Gastroesophageal sphincter (tissue), 4 donors: ENCODE measurements around the gene HLCS. TPM values are rescaled to one million over a fixed set of nuclear protein-coding genes. Genes with fewer than 3 reads are reported as not detected.

ENCODE experiments used
- ATAC-seq: fragments of 150-250 bp; one replicate; pipeline ENCODE4 v1.9.1; 2016; ENCODE audit warnings: mild to moderate bottlenecking, moderate library complexity
- H3K27ac ChIP-seq, 4 donors: fragments of 200-600 bp; sonication (generic) in 3 of 4; 1 replicate in 3 of 4; 2 replicates in 1 of 4; pipeline ENCODE4 v1.5.1; 2016 to 2019
- H3K27me3 ChIP-seq: fragments of 200-600 bp; sonication (generic); one replicate; pipeline ENCODE4 v1.5.1; 2019
- H3K36me3 ChIP-seq, 2 donors: fragments of 200-600 bp; sonication (generic); one replicate each; pipeline ENCODE4 v1.5.1; 2019; ENCODE audit warnings: control low read depth in 1 of 2
- H3K4me1 ChIP-seq, 3 donors: fragments of 200-600 bp; sonication (generic); 1 replicate in 2 of 3; 2 replicates in 1 of 3; pipeline ENCODE4 v1.5.1; 2016 to 2019; ENCODE audit warnings: control low read depth in 2 of 3
- H3K4me3 ChIP-seq, 2 donors: fragments of 200-600 bp; sonication (generic); one replicate each; pipeline ENCODE4 v1.5.1; 2019; ENCODE audit warnings: mild to moderate bottlenecking in 1 of 2, moderate library complexity in 1 of 2
- H3K9me3 ChIP-seq, 3 donors: fragments of 200-600 bp; sonication (generic); one replicate each; pipeline ENCODE4 v1.5.1; 2017 to 2019; ENCODE audit warnings: control low read depth in 2 of 3
- EP300 ChIP-seq: sonication (generic); formaldehyde crosslinking; IDR thresholded peaks from one replicate; pipeline ENCODE4 v1.6.1; 2017; ENCODE audit warnings: antibody characterized with exemption, mild to moderate bottlenecking
- POLR2A ChIP-seq, 2 donors: fragments of 450-650 bp; IDR thresholded peaks; one replicate each; pipeline ENCODE4 v1.6.1; 2017; ENCODE audit warnings: antibody characterized with exemption in 2 of 2, mild to moderate bottlenecking in 2 of 2, moderate library complexity in 1 of 2
- POLR2AphosphoS5 ChIP-seq: sonication (generic); formaldehyde crosslinking; IDR thresholded peaks from one replicate; pipeline ENCODE4 v1.6.1; 2017; ENCODE audit warnings: antibody characterized with exemption
- WGBS, 2 donors: methylation state at CpG; one replicate each; pipeline ENCODE4 v1.1.5; 2018; ENCODE audit warnings: low coverage in 1 of 2; 5-methylcytosine and 5-hydroxymethylcytosine counted together
- total RNA-seq, 4 donors: library from RNA; depleted of rRNA; stranded (reverse); fragments of >200 nt; gene quantifications; one replicate each; pipeline ENCODE4 v1.1.0, GENCODE V29; 2016
- TF ChIP-seq, protein P1 (sequence below), 4 experiments: fragments of 200-600 bp in 2 of 4; fragments of 450-650 bp in 2 of 4; sonication (generic) in 1 of 4; IDR thresholded peaks; one replicate each; pipeline ENCODE4 v1.5.1; 2017 to 2019; ENCODE audit warnings: antibody characterized with exemption in 4 of 4, mild to moderate bottlenecking in 2 of 4, moderate library complexity in 2 of 4

Gene HLCS
- total RNA-seq, 4 donors from 2014 or later: 14.4 to 33.3 (median 24.9) TPM

DNA sequence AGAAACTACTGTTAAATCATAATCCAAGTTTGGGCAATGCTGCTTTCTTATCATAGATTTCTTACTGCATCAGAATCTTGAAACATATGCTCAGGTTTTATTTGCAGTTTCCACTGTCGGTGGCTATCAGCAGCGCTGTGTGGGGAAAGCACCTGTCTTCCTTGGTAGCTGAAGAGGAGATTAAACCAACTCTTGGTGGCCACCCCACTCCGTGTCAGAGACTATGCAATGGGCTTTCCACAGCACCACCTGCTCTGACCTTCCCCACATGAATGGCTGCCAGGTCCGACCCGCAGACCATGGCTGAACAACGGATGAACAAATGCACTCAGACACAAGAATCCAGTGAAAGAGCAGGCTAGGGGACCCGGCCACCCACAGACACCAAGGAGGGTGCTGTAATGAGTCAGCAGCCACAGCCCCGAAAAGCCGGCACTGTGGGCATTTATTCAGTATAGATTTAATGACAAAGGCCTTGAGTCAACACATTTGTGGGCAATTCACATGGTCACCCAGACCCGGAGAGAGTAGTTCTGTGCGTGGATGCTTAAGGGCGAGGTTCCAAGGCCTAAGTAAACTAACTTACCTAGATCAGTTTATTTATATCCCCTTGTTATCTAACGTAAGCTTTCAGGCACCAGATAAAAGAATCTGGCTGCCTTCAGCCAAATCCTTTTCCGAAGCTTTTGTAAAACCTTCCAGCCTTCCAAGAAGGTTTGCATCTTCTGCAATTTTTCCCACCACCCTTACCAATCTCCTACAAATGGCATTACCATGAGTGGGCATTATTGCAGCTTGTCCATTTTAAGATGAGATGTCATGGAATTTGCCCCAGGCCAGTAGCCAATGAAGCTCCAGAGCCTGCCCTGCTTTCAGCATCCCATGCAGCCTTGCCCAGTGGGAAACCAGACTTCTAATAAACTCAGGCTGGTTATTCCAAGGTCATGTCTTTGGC lies 82.7 kb downstream of the HLCS start:
- no peak for TF ChIP-seq POLR2A (IDR thresholded peaks at IDR 0.05)
- TF ChIP-seq POLR2AphosphoS5: no peak
- no peak for TF ChIP-seq EP300
- TF ChIP-seq, protein P1, sequence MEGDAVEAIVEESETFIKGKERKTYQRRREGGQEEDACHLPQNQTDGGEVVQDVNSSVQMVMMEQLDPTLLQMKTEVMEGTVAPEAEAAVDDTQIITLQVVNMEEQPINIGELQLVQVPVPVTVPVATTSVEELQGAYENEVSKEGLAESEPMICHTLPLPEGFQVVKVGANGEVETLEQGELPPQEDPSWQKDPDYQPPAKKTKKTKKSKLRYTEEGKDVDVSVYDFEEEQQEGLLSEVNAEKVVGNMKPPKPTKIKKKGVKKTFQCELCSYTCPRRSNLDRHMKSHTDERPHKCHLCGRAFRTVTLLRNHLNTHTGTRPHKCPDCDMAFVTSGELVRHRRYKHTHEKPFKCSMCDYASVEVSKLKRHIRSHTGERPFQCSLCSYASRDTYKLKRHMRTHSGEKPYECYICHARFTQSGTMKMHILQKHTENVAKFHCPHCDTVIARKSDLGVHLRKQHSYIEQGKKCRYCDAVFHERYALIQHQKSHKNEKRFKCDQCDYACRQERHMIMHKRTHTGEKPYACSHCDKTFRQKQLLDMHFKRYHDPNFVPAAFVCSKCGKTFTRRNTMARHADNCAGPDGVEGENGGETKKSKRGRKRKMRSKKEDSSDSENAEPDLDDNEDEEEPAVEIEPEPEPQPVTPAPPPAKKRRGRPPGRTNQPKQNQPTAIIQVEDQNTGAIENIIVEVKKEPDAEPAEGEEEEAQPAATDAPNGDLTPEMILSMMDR (IDR thresholded peaks at IDR 0.05): no peak
- no peaks in the 10 kb centered on the region for H3K27me3 ChIP-seq
- ATAC-seq: no peak
- H3K9me3 ChIP-seq: no peaks in the 10 kb centered on the region
- 82 to 87% methylated on average over 7 to 9 of the region's 14 CpGs for WGBS, 2 donors
- H3K27ac ChIP-seq: no peak overlapping the region
- peaks cover 0 to 10% of the 10 kb centered on the region in 2 donors for H3K36me3 ChIP-seq
- H3K4me3 ChIP-seq: no peak overlapping the region
- peaks cover 0 to 3% (median 0%) of the 10 kb centered on the region in 3 donors for H3K4me1 ChIP-seq

DNA sequence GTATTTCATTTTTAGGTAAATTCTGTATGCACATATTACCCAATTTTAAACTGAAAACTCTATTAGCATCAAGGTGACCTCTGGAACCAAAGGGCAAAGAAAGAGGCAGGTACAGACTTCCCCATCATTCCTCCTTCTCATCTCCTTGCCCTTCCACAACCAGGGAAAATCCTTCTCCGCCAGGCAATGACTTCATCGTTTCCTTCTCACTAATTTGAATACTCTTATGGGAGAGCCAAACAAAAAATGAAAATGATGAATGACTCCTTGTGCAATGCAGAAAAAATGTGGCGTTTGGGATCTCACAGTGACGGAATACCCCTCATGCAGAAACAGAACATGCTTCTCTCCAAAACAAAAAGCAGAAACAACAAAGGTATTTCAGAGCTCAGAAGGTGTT lies 83.7 kb downstream of the HLCS start:
- H3K27ac ChIP-seq: no peak overlapping the region
- peaks cover 0 to 10% of the 10 kb centered on the region in 2 donors for H3K36me3 ChIP-seq
- no peak overlapping the region for H3K4me3 ChIP-seq
- H3K9me3 ChIP-seq: no peaks in the 10 kb centered on the region
- 60 to 77% methylated on average over 3 to 4 of the region's 4 CpGs for WGBS, 2 donors
- H3K4me1 ChIP-seq: peaks cover 0 to 3% (median 0%) of the 10 kb centered on the region in 3 donors
- TF ChIP-seq, protein P1 (IDR thresholded peaks at IDR 0.05): no peak
- no peak for TF ChIP-seq EP300
- no peak for TF ChIP-seq POLR2AphosphoS5
- TF ChIP-seq POLR2A (IDR thresholded peaks at IDR 0.05): no peak
- no peaks in the 10 kb centered on the region for H3K27me3 ChIP-seq
- no peak for ATAC-seq

DNA sequence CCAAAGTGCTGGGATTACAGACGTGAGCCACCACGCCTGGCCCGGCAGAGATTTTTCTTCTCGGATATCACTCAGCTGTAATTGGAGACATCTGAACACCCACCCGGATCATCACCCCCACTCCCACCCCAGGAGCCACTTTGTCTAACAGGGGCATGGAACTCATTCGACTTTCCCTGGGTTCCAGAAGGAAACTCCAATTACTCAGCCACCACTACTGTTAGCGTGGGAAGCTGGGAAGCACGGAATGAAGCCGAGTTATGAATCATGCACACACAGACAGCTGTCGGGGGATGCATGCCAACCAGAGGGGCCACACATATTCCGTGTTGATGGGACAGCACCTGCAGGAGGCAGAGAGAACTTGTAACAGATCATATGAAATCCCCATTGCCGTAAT lies 85.2 kb downstream of the HLCS start:
- H3K4me1 ChIP-seq: peaks cover 0 to 3% (median 0%) of the 10 kb centered on the region in 3 donors
- TF ChIP-seq EP300 (no peak), POLR2AphosphoS5 (no peak), POLR2A (IDR thresholded peaks at IDR 0.05) (no peak)
- TF ChIP-seq, protein P1 (IDR thresholded peaks at IDR 0.05): no peak
- H3K4me3 ChIP-seq: no peak overlapping the region
- H3K36me3 ChIP-seq: peaks cover 0 to 4% of the 10 kb centered on the region in 2 donors
- no peak overlapping the region for H3K27ac ChIP-seq
- 92 to 100% methylated on average over 2 to 5 of the region's 12 CpGs for WGBS, 2 donors
- no peak for ATAC-seq
- H3K9me3 ChIP-seq: no peaks in the 10 kb centered on the region
- no peaks in the 10 kb centered on the region for H3K27me3 ChIP-seq

GRCh38 chr21:36879827-36880226 lies 86.6 kb downstream of the HLCS start:
- Histone ChIP-seq H3K4me3 (no peak overlapping the region), H3K9me3 (no peaks in the 10 kb centered on the region), H3K36me3 (peaks cover 0 to 6% of the 10 kb centered on the region in 2 donors), H3K27me3 (no peaks in the 10 kb centered on the region), H3K27ac (no peak overlapping the region), H3K4me1 (peaks cover 0 to 3% (median 0%) of the 10 kb centered on the region in 3 donors)
- ATAC-seq: no peak
- WGBS, 2 donors: 70 to 79% methylated on average over 4 of the region's 4 CpGs
- no peak for TF ChIP-seq EP300
- no peak for TF ChIP-seq POLR2AphosphoS5
- no peak for TF ChIP-seq POLR2A (IDR thresholded peaks at IDR 0.05)
- TF ChIP-seq, protein P1 (IDR thresholded peaks at IDR 0.05): no peak

GRCh38 chr21:36877741-36878140 lies 88.7 kb downstream of the HLCS start:
- Histone ChIP-seq H3K36me3 (peaks cover 0 to 6% of the 10 kb centered on the region in 2 donors), H3K4me1 (peaks cover 0 to 3% (median 0%) of the 10 kb centered on the region in 3 donors), H3K27me3 (no peaks in the 10 kb centered on the region), H3K27ac (no peak overlapping the region), H3K4me3 (no peak overlapping the region), H3K9me3 (no peaks in the 10 kb centered on the region)
- TF ChIP-seq POLR2A (IDR thresholded peaks at IDR 0.05) (no peak), POLR2AphosphoS5 (no peak), EP300 (no peak)
- TF ChIP-seq, protein P1 (IDR thresholded peaks at IDR 0.05): no peak
- ATAC-seq: no peak
